OCI-LY7 (cell line): ENCODE data around the gene GJA1.

Source experiments
- EZH2phosphoT487 ChIP-seq: fragments of 200-600 bp; sonication (generic); IDR thresholded peaks from 2 replicates; pipeline ENCODE4 v1.6.1; 2018; ENCODE audit warnings: low read depth, borderline replicate concordance, mild to moderate bottlenecking, mixed run types, antibody characterized with exemption, low read length, moderate library complexity, mixed read lengths
- TF ChIP-seq, protein P1 (sequence below): fragments of 200-600 bp; sonication (generic); conservative IDR thresholded peaks from 2 replicates; pipeline ENCODE4 v1.5.1; 2014; ENCODE audit warnings: mild to moderate bottlenecking, antibody characterized with exemption, low read length, moderate library complexity, mixed read lengths

- TF ChIP-seq, protein P1, sequence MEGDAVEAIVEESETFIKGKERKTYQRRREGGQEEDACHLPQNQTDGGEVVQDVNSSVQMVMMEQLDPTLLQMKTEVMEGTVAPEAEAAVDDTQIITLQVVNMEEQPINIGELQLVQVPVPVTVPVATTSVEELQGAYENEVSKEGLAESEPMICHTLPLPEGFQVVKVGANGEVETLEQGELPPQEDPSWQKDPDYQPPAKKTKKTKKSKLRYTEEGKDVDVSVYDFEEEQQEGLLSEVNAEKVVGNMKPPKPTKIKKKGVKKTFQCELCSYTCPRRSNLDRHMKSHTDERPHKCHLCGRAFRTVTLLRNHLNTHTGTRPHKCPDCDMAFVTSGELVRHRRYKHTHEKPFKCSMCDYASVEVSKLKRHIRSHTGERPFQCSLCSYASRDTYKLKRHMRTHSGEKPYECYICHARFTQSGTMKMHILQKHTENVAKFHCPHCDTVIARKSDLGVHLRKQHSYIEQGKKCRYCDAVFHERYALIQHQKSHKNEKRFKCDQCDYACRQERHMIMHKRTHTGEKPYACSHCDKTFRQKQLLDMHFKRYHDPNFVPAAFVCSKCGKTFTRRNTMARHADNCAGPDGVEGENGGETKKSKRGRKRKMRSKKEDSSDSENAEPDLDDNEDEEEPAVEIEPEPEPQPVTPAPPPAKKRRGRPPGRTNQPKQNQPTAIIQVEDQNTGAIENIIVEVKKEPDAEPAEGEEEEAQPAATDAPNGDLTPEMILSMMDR = no peak
- TF ChIP-seq EZH2phosphoT487 = no peak
These were observed 62.5 kb downstream of the GJA1 start for GRCh38 chr6:121497970-121498375.
